ENCODE measurements around the gene FAM78A.
"Not testable (repeated sequence)": the region's sequence is repeated elsewhere in the genome, so short reads cannot be mapped to it uniquely, and the experiment has no call there.

FAM78A gene

DNA sequence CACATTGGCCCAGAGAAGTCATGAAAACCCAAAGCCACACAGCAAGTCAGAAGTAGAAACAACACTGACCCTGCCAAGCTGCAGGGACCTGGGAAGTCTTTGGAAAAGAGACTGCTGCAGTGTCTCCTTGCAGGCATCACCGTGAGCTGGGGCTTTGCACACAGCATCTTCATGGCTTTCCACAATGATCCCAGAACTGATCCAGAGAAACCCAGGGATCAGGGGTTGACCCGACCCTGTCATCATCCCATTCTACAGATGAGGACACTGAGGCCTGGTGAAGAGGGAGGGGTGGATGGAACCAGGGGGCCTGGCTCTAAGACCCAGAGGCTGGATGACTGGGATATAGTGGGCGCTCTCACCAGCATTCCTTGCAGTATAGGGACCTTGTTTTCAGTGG, 4.3 kb upstream of the FAM78A start:
- no peak for DNase-seq

DNA sequence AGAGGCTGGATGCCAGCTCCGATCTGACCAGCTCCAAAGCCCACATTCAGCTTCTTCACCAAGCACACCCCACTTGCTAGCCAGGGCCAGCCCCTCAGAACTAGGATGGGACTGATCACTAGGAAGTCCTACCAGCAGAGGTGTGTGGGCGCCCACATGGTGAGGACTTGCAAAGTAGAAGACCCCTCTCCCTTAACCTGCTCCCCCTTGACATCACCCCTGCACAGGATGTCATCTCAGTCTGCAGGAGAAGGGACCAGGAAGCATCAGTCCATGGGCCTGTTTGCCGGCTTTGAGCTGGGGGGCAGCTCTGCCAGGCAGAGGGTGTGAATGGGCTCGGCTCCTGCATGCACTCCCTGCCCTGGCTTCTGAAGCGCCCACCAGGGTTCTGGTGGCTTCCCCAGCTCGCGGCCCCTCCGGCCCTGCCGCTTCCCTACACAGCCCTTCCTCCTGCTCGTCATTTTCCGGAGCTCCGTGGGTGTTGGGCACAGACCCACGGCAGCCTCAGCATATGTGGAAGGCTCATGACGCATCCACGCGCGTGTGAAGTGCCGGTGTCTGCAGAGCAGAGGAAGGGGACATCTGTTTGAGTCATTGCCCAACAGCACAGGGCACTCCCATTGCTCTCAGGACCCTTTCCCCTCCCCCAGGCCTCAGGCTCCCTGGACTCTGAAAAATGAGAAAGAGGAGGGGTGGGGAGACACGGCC, 3.7 kb upstream of the FAM78A start:
- DNase-seq = no peak

DNA sequence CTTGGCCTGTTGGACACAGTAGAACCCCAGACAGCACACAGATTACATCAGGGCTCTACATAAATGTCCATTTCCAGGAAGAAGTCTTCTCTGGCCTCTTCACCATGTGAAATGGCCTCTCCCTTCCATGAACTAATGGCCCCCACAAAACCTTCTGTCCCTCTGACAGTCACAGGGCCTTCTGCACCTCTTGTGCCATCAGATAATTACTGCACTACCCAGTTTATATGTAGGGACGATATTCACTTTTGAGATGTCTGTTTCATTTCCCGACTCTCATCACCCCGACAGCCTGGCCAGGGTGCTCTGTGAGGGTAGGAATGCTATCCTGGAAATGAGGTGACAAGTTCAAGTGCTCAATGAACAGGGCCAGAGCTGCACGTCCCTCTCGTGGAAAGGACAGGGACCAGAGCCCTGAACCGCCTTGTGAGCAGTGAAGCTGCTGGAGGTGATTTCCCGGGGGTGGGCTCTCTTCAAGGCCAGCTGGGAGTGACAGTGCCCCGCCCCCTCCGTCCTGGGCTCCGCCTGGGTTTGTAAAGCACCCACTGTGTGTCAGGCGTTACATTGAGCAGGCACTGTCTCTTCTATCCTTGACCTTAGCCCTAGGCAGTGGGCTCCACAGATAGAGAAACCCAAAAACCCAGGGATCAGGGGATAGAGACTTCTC, 3.0 kb upstream of the FAM78A start:
- no peak for DNase-seq

DNA sequence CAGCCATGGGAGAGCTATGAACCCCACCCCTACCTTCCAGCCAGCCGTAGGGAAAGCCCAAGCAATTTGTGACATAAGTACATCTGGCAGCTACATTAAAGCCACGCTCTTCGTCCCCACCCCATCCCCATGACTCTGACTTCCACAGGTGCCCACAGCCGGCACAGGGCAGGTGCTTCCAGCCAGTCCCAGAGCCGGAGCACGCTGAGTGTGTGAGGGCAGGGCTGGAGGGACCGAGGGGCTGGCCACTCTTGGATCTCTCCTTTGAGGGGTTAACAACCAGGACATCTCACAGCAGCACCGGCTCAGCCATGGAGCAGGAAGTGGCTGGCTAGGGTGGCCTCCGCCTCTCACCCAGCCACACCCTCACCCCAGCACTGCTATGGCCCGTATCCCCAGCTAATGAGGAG, 2.4 kb upstream of the FAM78A start:
- no peak for DNase-seq

DNA sequence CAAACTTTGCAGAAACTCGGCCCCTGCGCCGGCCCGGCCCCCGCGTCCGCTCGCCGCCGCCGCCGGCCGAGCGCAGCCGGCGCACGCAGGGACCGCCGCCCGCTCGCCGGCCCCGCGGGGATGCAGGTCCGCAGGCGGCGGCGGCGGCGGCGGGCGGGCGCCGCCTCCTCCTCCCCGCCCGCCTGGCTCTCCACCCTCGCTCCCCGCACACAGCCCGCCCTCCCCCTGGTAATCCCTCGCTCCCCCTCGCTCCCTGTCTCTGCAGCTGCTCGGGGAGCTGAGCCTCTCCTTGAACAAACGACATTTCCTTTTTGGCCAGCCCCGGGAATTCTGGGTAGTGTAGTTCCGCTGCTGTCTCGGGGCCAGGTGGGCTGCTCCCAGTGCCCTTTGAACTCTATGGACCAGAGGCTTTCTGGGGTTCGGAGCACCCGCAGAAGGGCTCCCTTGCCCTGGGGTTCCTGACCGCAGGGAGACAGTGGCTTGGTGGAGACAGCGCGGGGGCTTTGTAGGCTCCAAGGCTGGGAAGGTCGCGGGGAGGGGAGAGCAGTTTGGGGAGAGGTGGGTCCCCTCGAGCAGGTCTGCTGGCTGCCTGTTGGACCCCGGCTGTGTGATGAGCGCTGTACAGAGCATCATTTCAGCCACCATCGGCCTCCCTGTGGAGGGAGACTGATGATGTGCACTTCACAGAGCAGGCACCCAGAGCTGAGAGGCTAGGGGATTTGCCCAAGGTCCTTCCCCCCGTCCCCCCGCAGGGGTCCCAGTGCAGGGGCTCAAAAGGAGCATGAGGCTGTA, 1.8 kb upstream of the FAM78A start:
- peak; percentile 34 for DNase-seq

DNA sequence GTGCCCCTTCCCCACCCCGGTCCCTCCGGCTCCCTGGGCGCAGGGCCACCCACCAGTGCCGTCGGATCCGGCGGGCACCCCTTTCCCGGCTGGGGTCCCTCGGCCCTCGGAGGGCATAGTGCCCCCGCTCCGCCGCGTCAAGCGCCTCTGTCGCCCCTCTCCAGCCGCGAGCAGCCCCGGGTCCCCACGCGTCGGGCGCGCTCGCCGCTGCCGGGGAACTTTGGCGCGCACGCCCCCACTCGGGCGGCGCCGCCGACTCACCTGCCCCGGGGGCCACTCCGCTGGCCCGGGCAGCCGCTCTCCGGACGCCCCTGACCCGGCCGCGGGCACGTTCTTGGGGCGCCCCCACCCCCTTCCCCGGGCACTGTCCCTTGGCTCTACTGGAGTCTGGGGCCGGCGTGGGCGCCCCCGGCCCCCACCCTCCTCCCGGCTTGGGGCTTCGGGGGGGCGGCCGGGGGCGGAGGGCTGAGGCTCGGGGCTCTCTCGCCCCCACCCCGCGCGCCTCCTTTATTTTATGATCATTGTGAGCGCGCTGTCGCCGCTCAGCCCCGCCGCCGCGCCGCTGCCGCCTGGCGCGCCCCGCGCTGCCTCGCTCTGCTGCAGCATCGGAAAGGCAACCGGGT, 1.1 kb upstream of the FAM78A start:
- DNase-seq = no peak

DNA sequence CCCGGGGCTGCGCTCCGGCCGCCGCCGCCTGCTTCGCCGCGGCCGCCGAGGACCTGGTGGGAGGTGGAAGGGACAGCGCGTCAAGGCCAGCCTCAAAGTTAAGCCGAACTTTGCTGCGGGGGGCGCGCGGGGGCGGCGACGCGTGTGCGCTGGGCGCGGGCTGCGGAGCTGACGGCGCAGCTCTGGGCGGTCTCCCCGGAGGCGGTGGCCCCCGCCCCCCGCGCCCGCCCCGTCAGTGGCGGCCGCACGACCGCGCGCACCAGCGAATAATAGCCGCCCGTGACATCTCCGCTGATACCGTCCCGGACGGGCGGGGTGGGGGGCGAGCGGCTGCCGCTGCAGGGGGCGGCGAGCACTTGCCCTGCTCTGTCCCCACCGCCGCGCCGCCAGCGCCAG, 579 bp upstream of the FAM78A start:
- DNase-seq = peak; percentile 44

DNA sequence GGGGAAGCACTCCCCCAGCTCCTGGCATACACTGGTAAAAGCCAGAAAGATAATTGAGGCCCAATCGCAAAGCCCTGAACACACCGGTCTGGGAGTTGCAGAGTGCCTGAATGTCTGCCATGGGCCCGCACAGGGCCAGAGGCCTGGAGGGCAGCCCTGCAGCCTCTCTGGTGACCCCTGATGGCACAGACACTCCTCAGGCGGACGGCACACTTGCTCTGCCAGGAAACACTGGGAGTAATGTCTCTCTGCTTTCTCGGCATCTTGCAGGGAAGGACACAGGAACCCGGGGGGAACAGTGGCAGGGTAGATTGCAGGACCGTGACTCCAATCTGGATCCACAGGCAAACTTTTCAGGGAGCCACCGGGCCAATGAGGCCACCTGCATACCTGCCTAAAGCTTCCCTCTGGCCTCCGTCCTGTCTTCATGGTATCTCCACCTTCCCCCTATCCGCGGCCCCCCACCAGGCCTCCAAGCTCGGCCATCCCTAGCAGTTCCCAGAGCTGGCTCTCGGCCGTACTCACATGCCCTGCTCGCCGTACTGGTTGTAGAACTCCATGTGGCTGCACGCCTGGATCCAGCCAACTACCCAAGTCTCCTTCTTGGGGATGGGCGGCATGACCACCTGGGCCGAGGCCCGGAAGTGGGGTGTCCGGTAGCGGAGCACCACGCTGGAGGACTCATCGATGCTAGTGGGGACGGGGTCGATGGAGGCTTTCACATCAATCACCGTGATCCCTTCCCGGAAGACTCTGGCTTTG, 797 bp downstream of the FAM78A start:
- no peak for DNase-seq

DNA sequence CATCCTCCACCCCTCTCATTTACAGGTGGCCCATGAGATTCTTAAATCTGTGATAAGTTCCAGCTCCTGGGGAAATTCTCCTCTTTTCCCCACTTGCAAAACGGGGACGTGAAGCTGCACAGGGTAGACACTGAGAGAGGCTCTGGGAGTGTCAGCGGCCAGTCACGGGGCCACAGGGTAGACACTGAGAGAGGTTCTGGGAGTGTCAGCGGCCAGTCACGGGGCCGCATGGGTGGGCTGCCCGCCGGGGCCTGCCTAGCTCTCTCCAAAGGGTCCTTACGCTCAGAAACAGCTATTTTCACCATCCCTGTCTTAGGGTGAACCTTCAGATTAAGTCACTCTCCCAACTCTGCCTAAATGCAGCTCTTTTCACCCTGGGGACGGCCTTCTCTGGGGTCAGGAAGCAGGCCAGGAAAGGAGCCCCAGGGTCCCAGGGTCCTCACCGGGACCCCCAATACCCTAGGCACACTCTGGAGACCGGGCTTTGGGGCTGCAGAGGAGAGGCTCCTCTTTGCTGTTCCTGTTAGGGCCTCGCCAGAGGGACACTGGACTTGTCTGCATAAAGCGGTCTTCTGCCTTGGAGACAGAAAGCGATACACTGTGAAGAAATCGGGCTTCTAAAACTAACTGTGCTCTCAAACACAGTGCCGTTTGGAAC, 1.5 kb downstream of the FAM78A start:
- no peak for DNase-seq

DNA sequence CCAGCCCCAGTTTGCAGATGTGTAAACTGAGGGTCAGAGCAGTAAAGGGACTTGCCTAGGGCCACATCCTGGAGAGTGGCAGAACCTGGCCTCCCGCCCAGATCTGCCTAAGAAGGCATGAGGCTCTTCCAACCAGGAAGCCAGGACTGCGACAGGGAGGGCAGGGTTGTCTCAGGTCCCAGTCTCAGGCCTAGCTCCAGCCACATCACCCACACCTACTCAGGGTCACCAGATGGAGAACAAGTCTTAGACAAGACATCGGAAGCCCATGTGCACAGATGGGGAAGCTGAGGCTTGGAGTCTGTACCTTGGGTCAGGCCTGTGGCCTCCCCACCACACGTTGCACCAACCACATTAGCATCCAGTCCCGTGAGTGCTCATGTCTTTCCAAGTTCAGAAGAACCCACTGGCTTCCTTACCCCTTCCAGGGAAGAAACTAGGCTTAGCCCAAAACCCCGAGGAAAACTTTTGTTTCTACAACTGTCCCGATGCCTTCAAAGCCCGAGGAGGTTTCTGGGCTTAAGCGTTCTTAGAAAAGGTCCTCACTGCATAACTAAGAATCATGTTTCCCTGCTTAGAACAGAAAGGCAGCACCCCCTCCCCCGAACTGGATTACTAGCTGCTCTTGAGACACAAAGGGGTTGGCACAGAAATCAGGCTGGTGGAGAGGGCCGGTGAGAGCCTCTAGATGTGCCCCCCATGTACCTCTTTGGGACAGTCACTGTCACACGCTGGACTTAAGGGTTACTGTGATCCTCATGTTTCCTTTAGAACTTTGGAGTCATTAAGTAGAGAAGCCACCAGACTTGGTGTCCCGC, 2.2 kb downstream of the FAM78A start:
- DNase-seq = no peak

DNA sequence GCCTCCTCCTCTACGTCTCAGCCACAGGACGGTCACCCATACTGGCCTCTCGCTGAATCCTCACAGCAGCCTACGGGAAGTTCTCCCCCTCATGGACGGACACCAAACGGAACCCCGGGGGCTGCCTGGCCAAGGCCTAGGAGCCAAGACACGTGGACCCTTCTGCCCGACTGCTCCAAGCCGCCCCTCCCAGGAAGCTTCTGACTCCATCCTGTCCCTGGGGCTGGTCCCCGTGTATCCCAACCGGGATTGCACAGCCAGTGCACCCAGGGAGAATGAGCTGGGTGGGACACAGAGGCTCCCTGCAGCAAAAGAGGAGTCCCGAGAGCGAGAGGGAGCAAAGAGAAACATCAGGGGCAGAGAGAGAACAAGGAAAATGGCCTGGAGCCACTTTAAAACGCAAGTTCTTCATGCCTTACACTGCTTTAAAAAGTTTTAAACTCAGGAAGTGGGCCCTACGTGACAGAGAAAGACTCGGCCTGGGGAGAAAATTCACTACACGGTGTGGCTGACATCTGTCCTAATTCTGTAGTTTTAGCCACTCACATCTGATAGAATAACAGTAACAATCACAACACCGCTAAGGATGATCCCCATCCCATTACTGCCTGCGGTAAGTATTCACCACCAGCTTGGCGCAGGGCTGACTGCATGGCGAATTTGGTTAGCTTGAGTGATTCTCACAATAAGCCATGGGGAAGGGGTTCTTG, 3.0 kb downstream of the FAM78A start:
- DNase-seq = no peak

DNA sequence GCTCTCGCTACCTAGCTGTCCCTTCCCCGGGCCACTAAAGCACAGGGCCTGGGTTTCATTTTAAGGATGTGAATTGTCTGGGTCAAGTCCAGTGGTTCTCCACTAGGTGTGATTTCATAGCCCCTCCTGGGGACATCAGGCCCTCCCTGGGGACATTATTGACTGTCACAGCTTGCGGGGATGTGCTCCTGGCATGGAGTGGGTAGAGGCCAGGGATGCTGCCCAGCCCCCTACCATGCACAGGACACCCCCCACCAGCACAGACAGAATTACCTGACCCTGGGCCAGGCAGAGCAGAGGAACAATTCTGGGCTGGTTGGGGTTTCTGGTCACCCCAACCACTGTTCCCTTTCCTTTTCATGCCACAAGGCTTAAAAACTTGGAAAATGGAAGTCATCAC, 4.1 kb downstream of the FAM78A start:
- no peak for DNase-seq

DNA sequence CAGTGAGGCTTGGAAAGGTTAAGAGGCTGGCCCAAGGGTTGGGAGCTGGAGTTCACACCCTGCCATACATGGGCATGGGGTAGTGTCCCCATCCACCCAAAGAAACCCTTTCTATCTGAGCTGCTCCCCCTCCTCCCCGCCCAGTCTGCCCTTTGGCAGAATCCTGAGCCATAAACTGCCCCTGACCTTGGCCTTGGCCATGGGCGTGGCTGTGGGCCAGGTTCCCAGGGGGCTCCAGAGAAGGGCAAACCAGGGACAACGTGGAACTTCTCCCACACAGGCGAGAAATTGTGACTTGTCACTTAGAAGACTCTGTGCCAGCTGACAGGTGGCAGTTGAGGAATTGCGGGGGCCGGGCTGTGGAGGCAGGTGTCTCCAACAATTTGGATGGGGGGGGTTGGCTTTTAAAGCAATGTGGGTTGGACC, 4.8 kb downstream of the FAM78A start:
- DNase-seq = no peak

DNA sequence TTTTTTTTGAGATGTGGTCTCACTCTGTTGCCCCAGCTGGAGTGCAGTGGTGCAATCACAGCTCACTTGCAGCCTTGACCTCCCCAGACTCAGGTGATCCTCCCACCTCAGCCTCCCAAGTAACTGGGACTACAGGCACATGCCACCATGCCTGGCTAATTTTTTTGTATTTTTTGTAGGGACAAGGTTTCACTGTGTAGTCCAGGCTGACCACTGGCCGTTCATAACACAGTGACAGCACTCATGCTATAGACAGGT, 5.4 kb downstream of the FAM78A start:
- DNase-seq = not testable (repeated sequence)

DNA sequence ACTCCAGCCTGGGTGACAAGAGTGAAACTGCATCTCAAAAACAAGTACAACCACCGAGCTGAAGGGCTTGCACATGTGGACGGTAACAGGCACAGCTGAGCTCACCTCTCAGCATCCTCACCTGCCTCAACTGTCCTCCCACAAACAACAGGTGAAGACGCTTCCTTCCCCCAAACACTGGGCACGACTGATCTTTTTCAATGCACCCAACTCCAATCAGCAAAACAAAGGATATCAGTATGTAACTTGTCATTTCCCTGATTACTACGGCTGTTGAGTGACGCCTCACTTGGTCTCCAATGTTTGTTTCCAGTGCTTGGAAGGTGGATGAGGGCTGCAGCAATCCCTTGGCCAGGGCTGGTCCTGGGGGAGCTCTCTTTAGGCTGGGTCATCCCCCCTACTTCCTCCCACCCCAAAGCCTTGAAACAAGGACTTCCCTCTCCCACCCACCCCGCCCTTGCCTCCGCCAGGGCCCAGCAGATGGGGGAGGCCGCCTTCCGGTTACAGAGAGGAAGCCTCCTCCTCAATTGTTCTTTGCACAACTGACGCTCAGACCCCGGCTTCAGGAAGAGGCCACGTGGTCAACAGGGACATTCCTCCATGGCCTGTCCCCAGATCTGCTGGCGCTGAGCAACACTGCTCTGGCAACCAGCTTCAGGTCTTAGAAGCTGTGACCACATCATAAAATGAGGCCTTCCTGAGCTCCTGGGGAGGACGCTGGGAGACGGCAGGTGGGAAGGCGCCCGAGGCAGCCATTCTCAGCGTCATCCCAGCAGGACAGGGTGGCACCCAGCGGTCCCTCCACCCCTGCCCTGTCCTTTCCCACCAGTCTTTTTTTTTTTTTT, 5.9 kb downstream of the FAM78A start:
- DNase-seq = no peak

DNA sequence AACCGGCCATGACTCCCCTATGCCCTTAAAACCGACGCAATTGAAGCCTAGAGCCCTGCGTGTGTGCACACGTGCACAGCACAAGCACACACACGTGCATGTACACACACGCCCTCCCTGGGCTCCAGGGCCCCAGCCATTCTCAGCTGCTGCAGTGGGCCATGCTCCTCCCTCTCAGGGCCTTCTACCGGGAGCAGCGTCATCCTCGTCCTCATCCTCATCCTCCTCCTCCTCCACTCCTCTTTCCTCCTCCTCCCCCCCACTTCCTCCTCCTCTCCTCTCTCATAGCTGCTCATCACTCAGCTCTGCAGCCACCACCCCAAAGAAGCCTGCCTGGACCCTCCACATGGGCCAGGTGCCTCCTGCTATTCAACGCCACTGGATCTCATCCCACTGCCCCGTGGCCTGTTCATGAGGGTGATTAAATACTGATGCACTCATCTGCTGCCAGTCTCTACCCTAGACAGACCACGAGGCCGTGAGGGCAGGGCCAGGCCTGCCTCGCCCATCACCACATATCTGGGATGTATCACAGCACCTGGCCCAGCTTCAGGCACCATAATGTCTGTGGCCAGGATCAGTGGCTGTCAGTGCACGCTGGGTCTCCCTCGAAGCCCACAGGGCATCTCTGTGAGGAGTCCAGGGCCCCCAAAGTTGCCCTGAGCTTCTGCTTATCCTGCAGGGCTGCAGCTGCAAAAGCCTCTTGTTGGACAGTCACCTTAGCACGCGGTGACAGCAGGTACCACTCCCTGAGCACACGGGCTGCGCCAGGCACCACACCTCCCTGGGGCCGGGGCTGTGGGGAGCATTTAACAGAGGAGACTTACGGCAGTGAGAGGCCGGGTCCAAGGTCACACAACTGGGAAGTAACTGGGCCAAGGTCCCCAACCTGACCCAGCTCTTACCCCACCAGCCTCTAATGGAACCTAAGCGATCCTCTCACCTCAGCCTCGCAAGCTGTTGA, 9.8 kb downstream of the FAM78A start:
- DNase-seq = no peak

DNA sequence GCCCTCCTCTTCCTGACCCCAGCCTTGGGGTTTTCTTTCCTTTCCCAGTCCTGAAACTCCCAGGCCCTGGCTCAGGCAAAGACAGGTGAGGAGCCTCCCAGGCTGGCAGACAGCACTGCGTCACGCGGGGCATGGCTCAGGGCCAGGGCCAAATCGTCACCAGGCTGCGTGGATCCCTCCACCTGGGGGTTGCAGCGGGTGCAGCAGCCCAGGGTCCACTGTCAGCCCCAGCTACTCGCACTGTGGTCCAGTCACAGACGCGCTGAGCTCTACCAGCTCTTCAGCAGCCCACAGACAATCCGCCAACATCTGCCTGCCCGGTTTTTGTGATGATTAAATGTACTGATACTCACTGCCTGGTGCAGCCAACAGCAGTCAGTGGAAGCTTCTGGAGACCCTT, 12.1 kb downstream of the FAM78A start:
- no peak for DNase-seq

DNA sequence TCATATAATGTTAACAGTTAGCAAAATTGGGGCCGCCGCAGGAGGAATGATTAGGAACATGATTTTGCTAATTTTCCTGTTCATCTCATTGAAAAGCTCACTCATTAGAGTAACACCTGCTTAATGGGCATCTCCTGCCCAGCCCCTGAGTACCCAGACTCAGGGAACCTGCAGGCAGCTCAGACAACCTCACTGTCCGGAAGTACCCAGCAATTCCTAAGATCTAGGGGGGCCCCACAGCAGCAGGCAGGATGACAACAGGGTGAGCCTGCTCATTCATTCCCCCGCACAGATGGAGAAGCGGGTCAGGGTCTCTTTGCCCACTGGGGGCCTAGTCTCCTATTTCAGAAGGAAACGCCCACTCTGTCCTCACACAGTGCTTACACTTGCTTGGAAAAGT, 12.6 kb downstream of the FAM78A start:
- no peak for DNase-seq

DNA sequence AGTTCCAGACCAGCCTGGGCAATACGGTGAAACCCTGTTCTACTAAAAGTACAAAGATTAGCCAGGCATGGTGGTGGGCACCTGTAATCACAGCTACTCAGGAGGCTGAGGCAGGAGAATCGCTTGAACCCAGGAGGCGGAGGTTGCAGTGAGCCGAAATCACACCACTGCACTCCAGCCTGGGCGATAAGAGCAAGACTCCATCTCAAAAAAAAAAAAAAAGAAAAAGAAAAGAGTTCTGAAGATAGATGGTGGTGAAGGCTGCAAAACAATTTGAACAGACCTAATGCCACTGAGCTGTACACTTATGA, 13.3 kb downstream of the FAM78A start:
- DNase-seq = not testable (repeated sequence)
